Activated CD4-positive, alpha-beta memory T cell treated with anti-CD3 and anti-CD28 coated beads, Interleukin-2, amount 10 ng/mL, durations not matched to agents 7 days and 5 days (primary cell): ENCODE results near the gene CDK2AP2. TPM values are rescaled to one million over a fixed set of nuclear protein-coding genes. Genes with fewer than 3 reads are reported as not detected.

Experiments used
- CTCF ChIA-PET: fragments of 350-600 bp; sonication (Branson Sonifier 250); formaldehyde crosslinking; loops from one replicate; lab custom pipeline; 2021; ENCODE audit warnings: antibody characterized with exemption, inconsistent platforms; lab: Charles Lee
- POLR2A ChIA-PET: fragments of 350-600 bp; sonication (Branson Sonifier 250); formaldehyde crosslinking; loops from one replicate; lab custom pipeline; 2021; ENCODE audit warnings: antibody characterized with exemption; lab: Charles Lee
- DNase-seq: peaks from one replicate; pipeline ENCODE4 v3.0.0-alpha.2; 2020
- H3K27ac Mint-ChIP-seq: one replicate; pipeline ENCODE4 v1.8.0; 2021; ENCODE audit warnings: mild to moderate bottlenecking, mixed read lengths
- H3K27me3 Mint-ChIP-seq: one replicate; pipeline ENCODE4 v1.8.0; 2021; ENCODE audit warnings: mixed read lengths
- H3K36me3 Mint-ChIP-seq: one replicate; pipeline ENCODE4 v1.8.0; 2021; ENCODE audit warnings: low read depth, mixed read lengths
- H3K4me1 Mint-ChIP-seq: one replicate; pipeline ENCODE4 v1.8.0; 2021; ENCODE audit warnings: mixed read lengths
- H3K4me3 Mint-ChIP-seq: one replicate; pipeline ENCODE4 v1.8.0; 2021; ENCODE audit warnings: mild to moderate bottlenecking, mixed read lengths
- H3K9me3 Mint-ChIP-seq: one replicate; pipeline ENCODE4 v1.8.0; 2021; ENCODE audit warnings: mixed read lengths
- total RNA-seq, 2 experiments: library from RNA; stranded (reverse); gene quantifications; one replicate each; pipeline ENCODE4 v1.2.3, GENCODE V29; 2021

The CDK2AP2 gene
- total RNA-seq, 2 experiments from 2014 or later: 116 to 119 TPM

DNA sequence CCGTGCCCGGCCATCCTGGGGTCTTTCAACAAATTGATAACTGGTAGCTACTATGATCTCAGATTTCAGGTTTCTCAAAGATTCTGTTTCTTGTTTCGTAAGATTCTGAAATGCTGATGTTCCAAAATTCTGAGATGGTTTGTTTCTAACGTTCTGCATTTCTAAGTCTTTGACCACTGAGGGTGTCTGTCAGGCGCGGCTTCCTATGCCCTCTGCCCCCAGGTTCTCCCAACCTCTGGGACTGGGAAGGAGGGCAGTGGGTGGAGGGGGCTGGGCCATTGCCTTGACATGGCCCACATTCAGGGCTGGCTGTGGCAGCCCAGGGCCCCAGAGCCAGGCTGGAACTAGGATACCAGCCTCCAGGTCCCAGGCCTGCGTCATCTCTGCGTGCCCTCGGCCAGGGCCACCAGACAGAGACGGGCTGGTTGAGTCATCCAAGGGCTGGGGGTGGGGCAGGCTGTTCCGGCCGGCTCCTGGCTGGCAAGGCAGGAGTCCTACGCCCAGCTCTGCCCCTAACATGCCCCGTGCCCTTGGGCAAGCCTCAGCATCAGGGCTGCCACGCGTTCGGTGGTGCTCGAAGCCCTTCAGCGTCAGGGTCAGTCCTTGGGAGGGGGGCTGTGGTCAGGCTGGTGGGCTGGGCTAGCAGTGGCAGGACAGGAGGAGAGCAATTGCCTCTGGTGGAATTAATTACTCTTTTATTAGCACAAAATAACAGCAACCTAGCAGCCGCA, 44.1 kb downstream of the CDK2AP2 start:
- no peak for DNase-seq
- ChIA-PET CTCF (interaction anchor here (1.2 kb wide), 1 partner anchor 62 kb away, joined by 3 read pairs; the partner anchor contains the start of gene PPP1CA), POLR2A (interaction anchor here (0.9 to 10.2 kb wide), 4 partner anchors 16 to 35 kb away, joined by 3 to 134 read pairs (median 50); partner anchors contain the start of genes AIP, PTPRCAP and RPS6KB2)
- H3K27me3 Mint-ChIP-seq: peaks cover 4% of the 10 kb centered on the region
- H3K4me1 Mint-ChIP-seq: peaks cover 37% of the 10 kb centered on the region
- peaks cover 8% of the 10 kb centered on the region for H3K36me3 Mint-ChIP-seq
- no peaks in the 10 kb centered on the region for H3K9me3 Mint-ChIP-seq
- H3K27ac Mint-ChIP-seq: peak overlapping the region; percentile 89
- peak overlapping the region; percentile 84 for H3K4me3 Mint-ChIP-seq

DNA sequence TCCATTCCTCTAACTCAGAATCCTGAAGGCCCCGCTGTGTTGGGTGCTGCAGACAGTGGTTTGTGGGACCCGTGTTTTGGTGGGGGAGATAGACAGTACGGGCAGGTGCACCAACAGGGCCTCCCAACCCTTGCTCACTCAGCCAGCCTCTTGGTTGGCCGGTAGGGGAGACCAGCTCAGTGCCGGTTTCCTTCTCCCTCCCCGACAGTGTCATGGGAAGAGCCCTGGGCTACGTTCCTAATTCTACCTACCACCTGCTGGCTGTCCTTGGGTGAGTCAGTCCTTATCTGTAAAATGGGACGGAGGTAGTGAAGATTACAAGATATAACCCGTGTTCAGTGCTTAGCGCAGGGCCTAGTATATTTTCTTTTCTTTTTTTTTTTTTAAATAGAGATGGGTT, 44.8 kb downstream of the CDK2AP2 start:
- CTCF ChIA-PET: interaction anchor here (0.6 to 1.2 kb wide), 2 partner anchors 62 to 113 kb away, joined by 3 read pairs; partner anchors contain the start of gene PPP1CA
- no peak overlapping the region for H3K27ac Mint-ChIP-seq
- no peaks in the 10 kb centered on the region for H3K9me3 Mint-ChIP-seq
- no peak overlapping the region for H3K4me3 Mint-ChIP-seq
- peaks cover 4% of the 10 kb centered on the region for H3K27me3 Mint-ChIP-seq
- POLR2A ChIA-PET: interaction anchor here (0.9 to 10.2 kb wide), 2 partner anchors 15 to 26 kb away, joined by 3 to 134 read pairs; partner anchors contain the start of gene PTPRCAP
- peaks cover 34% of the 10 kb centered on the region for H3K4me1 Mint-ChIP-seq
- peaks cover 5% of the 10 kb centered on the region for H3K36me3 Mint-ChIP-seq
- no peak for DNase-seq

DNA sequence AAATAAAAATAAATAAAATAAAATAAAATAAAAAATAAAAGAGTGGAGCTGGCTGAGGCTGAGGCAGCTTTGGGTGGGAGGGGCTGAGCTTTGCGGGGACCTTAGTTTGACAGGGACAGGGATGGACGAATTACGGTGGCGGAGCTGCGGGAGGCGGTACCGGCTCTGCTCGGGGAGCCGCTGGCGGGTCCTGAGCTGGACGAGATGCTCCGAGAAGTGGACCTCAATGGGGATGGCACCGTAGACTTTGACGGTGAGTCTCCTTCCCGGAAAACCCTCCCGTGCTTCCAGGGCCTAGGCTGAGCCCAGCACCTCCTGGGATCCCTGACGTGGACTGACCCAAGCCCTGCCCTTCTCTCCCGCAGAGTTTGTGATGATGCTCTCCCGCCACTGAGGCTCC, 49.7 kb downstream of the CDK2AP2 start:
- Mint-ChIP-seq H3K27me3 (peaks cover 4% of the 10 kb centered on the region), H3K4me3 (no peak overlapping the region), H3K4me1 (peaks cover 3% of the 10 kb centered on the region), H3K36me3 (no peaks in the 10 kb centered on the region), H3K27ac (no peak overlapping the region), H3K9me3 (no peaks in the 10 kb centered on the region)
- ChIA-PET CTCF (interaction anchor here (1.5 kb wide), 1 partner anchor 77 kb away, joined by 4 read pairs; no protein-coding TSS in a partner anchor), POLR2A (interaction anchor here (1.0 to 2.1 kb wide), 3 partner anchors 11 to 21 kb away, joined by 3 to 8 read pairs (median 5); partner anchors contain the start of genes PTPRCAP and TMEM134)
- DNase-seq: no peak

DNA sequence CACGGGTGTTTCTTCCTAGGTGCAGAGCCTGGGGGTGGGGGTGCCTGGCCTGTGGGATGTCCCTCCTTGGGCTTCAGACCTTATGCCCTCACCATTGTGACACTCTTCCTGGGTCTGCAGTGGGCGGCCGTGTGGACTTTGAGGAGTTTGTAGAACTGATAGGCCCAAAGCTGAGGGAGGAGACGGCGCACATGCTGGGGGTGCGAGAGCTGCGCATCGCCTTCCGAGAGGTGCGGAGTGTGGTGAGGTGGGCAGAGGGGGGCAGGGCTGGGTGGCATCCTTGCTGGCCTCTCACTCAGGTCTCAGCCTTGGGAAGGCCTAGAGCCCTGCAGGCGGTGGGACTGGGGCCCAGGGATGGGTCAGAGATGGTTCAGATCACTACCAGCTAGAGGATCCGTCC, 50.5 kb downstream of the CDK2AP2 start:
- no peaks in the 10 kb centered on the region for H3K36me3 Mint-ChIP-seq
- H3K27ac Mint-ChIP-seq: no peak overlapping the region
- DNase-seq: no peak
- peaks cover 4% of the 10 kb centered on the region for H3K27me3 Mint-ChIP-seq
- H3K9me3 Mint-ChIP-seq: no peaks in the 10 kb centered on the region
- H3K4me1 Mint-ChIP-seq: peaks cover 3% of the 10 kb centered on the region
- POLR2A ChIA-PET: interaction anchor here (1.6 to 2.0 kb wide), 2 partner anchors 10 to 20 kb away, joined by 4 to 5 read pairs; partner anchors contain the start of gene PTPRCAP
- CTCF ChIA-PET: interaction anchor here (1.5 kb wide), 1 partner anchor 76 kb away, joined by 4 read pairs; no protein-coding TSS in a partner anchor
- no peak overlapping the region for H3K4me3 Mint-ChIP-seq

Other genes starting within 250 kb of the CDK2AP2 start
- gene GRK2, start 241.7 kb downstream of the CDK2AP2 start, total RNA-seq: 100 to 1,000 TPM; 333 to 338 TPM
- gene ANKRD13D, start 218.9 kb downstream of the CDK2AP2 start, total RNA-seq: 100 to 1,000 TPM; 157 to 163 TPM
- 10 to 100 TPM; 15.4 to 19.0 TPM for gene SSH3, start 204.6 kb downstream of the CDK2AP2 start, total RNA-seq
- 10 to 100 TPM; 74.0 to 74.1 TPM for gene POLD4, start 154.6 kb downstream of the CDK2AP2 start, total RNA-seq
- gene CLCF1, start 134.6 kb downstream of the CDK2AP2 start, total RNA-seq: under 1 TPM; 0.65 to 0.71 TPM
- gene RAD9A, start 116.2 kb downstream of the CDK2AP2 start, total RNA-seq: 10 to 100 TPM; 48.0 to 53.9 TPM
- 100 to 1,000 TPM; 308 to 315 TPM for gene PPP1CA, start 106.3 kb downstream of the CDK2AP2 start, total RNA-seq
- 100 to 1,000 TPM; 285 to 310 TPM for gene TBC1D10C, start 104.1 kb downstream of the CDK2AP2 start, total RNA-seq
- 1 to 10 TPM in 1 of 2 experiments, under 1 TPM in 1; 0.76 to 1.1 TPM for gene CARNS1, start 92.5 kb downstream of the CDK2AP2 start, total RNA-seq
- 10 to 100 TPM; 56.9 to 57.1 TPM for gene RPS6KB2, start 79.7 kb downstream of the CDK2AP2 start, total RNA-seq
- gene PTPRCAP, start 70.5 kb downstream of the CDK2AP2 start, total RNA-seq: 100 to 1,000 TPM; 398 to 401 TPM
- gene CORO1B, start 64.7 kb downstream of the CDK2AP2 start, total RNA-seq: 100 to 1,000 TPM; 192 to 196 TPM
- gene GPR152, start 55.4 kb downstream of the CDK2AP2 start, total RNA-seq: not detected
- gene CABP4, start 52.8 kb downstream of the CDK2AP2 start, total RNA-seq: 1 to 10 TPM; 2.3 to 3.3 TPM
- 10 to 100 TPM; 36.3 to 37.6 TPM for gene TMEM134, start 38.9 kb downstream of the CDK2AP2 start, total RNA-seq
- 100 to 1,000 TPM; 152 to 159 TPM for gene AIP, start 25.1 kb downstream of the CDK2AP2 start, total RNA-seq
- 100 to 1,000 TPM; 116 to 120 TPM for gene PITPNM1, start 2.8 kb downstream of the CDK2AP2 start, total RNA-seq
- gene CABP2, start 15.3 kb upstream of the CDK2AP2 start, total RNA-seq: not detected
- gene GSTP1, start 75.7 kb upstream of the CDK2AP2 start, total RNA-seq: 100 to 1,000 TPM; 195 to 198 TPM
- gene NDUFV1, start 98.8 kb upstream of the CDK2AP2 start, total RNA-seq: 100 to 1,000 TPM; 174 to 193 TPM
- gene NUDT8, start 121.8 kb upstream of the CDK2AP2 start, total RNA-seq: 10 to 100 TPM in 1 of 2 experiments, 1 to 10 TPM in 1; 9.3 to 10.8 TPM
- not detected for gene TBX10, start 131.6 kb upstream of the CDK2AP2 start, total RNA-seq
- under 1 TPM; 0.18 to 0.25 TPM for gene ACY3, start 142.6 kb upstream of the CDK2AP2 start, total RNA-seq
- not detected for gene ALDH3B2, start 166.5 kb upstream of the CDK2AP2 start, total RNA-seq